A673 (cell line): ENCODE results near the gene RNASE7.

Experiments used
- CTCF ChIP-seq: fragments of 300-800, 200-600 bp; sonication (generic); conservative IDR thresholded peaks from 2 replicates; pipeline ENCODE4 v1.5.1; 2017; ENCODE audit warnings: low read depth, mild to moderate bottlenecking, antibody characterized with exemption, low read length, moderate library complexity, mixed read lengths
- EZH2 ChIP-seq: fragments of 200-600 bp; sonication (generic); IDR thresholded peaks from 2 replicates; pipeline ENCODE4 v1.6.1; 2017; ENCODE audit warnings: borderline replicate concordance, low read depth, mild to moderate bottlenecking, mixed read lengths, antibody characterized with exemption, low read length; ENCODE audit not compliant: poor library complexity, severe bottlenecking

- TF ChIP-seq CTCF (no peak), EZH2 (no peak)
Measured at GRCh38 chr14:21070083-21070609, 28.0 kb downstream of the RNASE7 start, which contains the start of gene ARHGEF40.
